Stimulated activated CD8-positive, alpha-beta memory T cell treated with anti-CD3 and anti-CD28 coated beads, Interleukin-4, amount 100 ng/mL, for 48 hours (primary cell): ENCODE measurements around the gene DSCAM.

ENCODE experiments used
- DNase-seq: peaks from one replicate; pipeline ENCODE4 v3.0.0-alpha.2; 2020

The DSCAM gene

DNA sequence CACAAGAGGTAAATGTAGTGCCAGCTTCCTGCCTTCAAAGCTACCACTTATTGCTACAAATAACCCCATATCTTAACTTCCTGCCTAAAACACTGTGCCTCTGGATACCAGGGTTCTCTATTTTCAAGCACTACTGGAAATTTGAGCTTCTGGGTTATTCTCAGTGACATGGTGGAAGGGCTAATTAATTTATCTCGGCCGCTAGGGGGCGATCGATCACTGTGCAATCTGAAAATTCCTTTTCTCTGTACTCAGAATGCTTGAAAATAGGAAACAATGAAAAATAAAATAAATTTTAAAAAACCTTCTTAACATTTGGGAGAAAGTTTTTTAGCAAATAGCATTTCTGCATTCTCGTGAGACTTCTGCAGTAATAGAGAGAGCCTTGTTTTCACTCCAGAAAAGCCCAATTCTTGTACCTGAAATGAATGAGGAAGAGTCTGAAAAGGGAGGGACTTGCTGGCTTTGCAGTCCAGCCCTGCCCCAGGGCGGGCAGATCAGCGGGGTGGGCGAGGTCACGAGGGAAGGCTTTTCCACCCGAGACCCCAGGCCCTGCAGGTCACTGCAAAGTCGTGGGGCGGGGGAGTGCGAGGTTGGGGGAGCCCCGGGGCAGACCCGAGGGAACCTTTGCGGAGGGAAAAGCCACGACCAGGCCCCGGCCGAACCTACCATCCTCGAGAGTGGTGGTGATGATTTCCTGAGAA, 703.0 kb downstream of the DSCAM start:
- DNase-seq = peak; percentile 75

- no peak for DNase-seq
Measured at GRCh38 chr21:40141621-40142020, 705.3 kb downstream of the DSCAM start.

- no peak for DNase-seq
Measured at GRCh38 chr21:40140675-40141074, 706.3 kb downstream of the DSCAM start.

DNA sequence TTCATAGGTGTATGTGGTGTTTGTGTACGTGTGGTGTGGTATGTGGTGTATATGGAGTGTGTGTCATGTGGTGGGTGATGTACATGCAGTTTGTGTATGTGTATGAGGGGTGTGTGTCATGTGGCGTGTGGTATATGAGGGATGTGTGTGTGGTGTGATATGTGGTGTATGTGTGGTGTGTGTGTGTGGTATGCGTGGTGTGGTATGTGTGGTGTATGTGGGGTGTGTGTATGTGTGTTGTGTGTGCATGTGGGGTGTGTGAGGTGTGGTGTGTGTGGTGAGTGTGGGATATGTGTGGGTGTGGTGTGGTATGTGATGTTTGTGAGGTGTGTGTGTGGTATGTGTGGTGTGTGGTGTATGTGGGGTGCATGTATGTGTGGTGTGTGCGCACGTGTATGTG, 707.3 kb downstream of the DSCAM start:
- DNase-seq = no peak

DNA sequence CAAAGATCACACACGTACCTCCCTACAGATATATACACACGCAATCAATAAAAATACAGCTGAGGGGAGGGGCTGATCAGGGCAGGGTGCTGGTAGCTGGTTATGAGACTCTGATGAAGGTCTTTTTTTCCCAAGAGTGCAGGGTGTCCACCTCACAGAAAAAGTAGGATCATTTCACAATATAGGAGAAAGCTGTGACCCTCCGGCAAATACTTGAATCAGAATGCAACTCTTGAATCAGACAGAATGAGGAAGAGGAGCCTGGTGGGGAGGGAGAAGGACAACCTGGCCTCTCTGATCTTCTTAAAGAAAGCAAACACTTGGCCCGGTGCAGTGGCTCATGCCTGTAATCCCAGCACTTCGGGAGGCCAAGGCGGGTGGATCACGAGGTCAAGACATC, 710.4 kb downstream of the DSCAM start:
- DNase-seq = no peak

DNA sequence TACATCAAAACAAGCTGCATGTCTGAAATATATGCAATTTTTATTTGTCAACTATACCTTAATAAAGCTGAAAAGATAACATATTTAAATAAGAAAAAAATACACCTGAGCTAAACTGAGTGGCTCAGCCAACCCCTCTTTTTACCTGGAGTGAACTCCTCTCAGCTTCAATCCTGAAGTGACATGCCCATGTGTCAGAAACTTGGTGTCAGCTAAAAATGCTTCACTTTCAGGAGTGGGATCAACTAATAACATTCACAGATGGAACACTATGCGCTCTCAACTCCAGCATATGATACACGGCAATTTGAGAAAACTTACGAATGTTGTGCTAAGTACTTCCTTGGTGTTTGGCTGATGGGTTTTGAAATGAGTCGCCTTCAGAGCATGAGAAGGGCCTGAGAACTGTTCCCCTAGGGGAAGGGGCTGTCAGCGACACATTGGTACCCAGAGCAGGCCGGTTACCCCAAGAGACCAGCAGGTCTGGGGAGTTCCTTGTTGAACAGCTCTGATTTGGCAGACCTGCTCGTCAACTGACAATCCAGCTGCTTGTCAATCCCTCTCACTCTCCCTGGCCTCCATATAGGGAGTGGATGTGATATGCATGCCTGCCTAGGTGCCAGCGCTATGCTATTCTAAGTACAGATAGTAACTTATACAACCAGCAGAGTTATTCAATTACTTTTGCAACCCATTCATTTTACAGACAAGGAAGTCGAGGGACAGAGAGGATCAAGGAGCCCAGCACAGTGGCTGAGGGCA, 712.0 kb downstream of the DSCAM start:
- no peak for DNase-seq

DNA sequence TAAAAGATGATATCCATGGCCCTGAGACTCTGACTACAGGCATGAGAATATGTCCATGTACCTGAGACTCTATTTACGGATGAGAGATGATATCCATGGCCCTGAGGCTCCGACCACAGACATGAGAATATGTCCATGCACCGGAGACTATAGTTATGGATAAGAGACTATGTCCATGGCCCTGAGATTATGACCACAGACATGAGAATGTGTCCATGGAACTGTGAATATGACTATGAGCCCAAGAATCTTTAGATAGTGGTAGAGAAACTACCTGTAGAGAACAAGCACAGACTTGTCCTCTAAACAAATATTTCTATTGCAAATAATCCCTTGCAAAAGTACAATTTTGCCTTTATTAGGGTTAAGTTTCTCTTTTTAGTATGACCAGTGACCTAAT, 716.5 kb downstream of the DSCAM start:
- no peak for DNase-seq

DNA sequence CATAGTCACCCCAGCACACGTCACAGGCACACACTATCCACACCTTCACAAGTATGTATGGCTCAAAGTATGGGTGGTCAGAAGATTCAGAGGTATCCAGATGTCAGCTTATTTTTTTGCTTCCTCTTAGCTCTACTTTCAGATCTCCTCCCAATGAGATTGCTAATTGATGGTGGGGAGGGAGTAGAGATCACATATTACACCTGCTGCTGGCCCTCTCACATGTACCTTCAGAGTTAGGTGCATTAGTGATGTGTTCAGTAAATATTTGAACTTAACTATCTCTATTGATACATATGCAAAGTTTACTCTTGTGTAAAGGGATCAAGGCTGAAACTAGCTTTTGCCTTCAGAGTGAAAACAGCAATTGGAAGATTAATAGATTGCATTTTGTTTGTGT, 717.1 kb downstream of the DSCAM start:
- DNase-seq = no peak

GRCh38 chr21:40128891-40129290, 718.1 kb downstream of the DSCAM start:
- DNase-seq = no peak

GRCh38 chr21:40120940-40121575, 725.9 kb downstream of the DSCAM start:
- DNase-seq = no peak

DNA sequence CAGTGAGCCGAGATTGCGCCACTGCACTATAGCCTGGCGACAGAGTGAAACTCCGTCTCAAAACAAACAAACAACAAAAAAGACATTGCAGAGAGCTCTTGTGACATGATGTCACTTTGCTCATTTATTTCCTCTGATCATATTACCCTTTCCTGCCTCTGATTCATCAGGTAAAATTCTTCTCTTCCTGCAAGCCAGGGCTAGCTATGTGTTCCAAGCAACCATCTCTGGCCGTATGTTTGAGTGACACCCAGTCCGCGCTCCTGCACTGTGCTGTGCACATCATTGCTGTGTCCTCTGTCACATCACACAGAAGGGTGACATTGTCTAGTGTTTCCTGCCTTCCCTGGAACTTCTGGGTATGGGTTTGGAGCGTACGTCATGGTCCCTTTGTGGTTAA, 728.4 kb downstream of the DSCAM start:
- no peak for DNase-seq

DNA sequence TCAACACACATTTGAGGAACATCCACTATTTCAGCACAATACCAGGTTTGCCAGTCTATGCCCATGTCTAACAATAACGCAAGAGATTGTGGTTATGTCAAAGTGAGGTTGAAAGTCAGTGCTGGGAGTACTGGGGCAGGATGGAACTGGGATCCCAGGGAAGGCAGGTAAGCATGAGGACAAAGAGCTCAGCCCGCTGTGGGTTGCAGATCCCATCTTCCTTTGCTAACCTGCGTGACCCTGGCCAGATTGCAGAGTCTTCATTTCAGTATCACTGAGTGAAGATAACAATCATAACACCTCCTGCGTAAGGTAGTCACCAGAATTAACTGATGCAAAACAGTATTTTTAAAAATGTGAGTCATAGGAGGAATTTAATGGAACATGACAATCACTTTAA, 729.7 kb downstream of the DSCAM start:
- no peak for DNase-seq

- DNase-seq = no peak
Measured at GRCh38 chr21:40115775-40116174, 731.2 kb downstream of the DSCAM start.

GRCh38 chr21:40102682-40103081, 744.3 kb downstream of the DSCAM start:
- DNase-seq = no peak

GRCh38 chr21:40099809-40100208, 747.1 kb downstream of the DSCAM start:
- DNase-seq = no peak

- no peak for DNase-seq
Measured at GRCh38 chr21:40095477-40095876, 751.5 kb downstream of the DSCAM start.

DNA sequence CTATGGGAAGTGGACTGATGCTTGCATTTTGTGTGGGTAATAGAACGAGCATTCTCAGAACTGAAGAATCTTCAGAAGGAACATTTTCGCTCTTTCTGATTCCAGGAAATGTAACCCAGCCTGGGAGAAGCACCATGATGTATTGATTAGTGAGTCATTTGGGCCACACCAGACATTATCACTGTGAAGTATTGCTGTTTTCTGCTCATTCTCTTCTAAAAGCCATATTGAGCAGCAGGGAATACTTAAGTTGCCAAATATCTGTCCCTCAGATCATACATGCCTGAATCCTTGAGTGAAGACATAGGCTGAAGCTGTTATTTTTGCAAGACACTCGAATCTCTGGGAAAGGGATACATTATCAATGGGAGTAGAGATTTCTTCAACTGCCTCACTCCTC, 766.6 kb downstream of the DSCAM start:
- no peak for DNase-seq

GRCh38 chr21:40074710-40075109, 772.2 kb downstream of the DSCAM start:
- DNase-seq = no peak

DNA sequence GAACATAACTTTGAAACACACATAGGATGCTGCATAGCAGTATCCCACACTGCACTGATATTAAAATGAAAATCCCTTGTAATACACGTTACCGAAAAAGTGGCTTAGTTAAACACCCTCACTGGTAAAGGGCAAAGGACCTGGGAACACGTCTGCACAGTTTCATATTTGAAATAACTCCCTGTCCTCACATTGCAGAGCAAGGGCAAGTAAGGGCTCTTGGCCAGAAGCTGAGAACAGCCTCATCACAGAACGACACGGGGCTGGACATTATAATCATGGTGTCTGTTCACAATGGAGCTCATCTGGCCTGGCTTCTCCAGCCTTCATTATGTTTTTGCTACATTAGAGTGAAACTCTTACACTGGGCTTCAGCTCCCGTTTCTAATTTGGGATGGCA, 772.8 kb downstream of the DSCAM start:
- DNase-seq = no peak

DNA sequence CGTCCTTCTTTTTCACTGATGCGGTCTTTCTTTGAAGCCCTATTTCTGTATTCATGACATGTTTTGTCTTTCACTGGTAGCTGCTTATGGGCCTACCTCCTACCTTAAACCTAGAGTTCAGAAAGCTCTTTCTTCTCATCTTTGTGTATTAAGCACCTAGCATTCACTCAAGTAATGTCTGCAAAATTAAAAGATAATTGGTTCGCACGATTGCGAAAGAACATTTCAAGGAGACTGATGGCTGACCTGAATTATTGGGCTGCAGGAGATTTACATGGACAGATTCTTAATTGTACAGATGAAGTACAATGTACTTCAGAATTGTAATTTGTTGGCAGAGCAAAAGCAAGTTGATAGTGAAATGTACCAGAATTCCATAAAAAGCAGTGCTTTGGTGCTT, 773.3 kb downstream of the DSCAM start:
- no peak for DNase-seq

- no peak for DNase-seq
Measured at GRCh38 chr21:40070871-40071270, 776.1 kb downstream of the DSCAM start.

- DNase-seq = no peak
Measured at GRCh38 chr21:40067751-40068150, 779.2 kb downstream of the DSCAM start.

GRCh38 chr21:40066221-40066620, 780.7 kb downstream of the DSCAM start:
- no peak for DNase-seq

DNA sequence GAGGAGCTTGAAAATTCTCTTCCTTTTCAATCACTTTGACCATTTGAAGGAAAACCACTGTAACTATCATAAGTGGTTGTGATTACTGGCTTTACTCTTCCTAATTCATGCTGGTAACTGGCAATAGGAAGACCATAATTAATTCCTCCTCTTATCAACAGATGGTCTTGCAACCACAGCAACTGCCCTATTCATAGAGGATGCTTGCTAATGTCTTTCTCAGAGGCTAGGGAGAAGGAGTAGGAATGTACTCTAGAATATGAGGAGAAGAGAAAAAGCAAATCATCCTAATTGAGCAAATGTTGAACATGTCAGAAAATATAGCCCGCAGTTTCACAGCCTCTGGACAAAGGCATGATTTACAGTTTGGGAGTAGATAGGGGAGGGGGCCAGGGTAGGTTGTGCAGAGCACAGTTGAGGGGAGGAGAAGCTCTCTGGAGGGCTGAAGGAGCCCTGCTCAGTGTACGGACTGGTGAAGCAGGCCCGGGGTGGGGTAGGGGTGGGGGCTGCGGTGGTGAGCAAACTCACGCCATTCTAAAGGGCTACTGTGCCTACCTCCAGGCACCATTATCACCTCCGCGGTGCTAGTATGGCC, 786.8 kb downstream of the DSCAM start:
- DNase-seq = no peak
